Measurements from ENCODE around the gene TDP1.
A peak's percentile ranks its signal among the peaks of the same experiment; 100 is the strongest.
"Not testable (repeated sequence)": the region's sequence is repeated elsewhere in the genome, so short reads cannot be mapped to it uniquely, and the experiment has no call there.

The TDP1 gene

DNA sequence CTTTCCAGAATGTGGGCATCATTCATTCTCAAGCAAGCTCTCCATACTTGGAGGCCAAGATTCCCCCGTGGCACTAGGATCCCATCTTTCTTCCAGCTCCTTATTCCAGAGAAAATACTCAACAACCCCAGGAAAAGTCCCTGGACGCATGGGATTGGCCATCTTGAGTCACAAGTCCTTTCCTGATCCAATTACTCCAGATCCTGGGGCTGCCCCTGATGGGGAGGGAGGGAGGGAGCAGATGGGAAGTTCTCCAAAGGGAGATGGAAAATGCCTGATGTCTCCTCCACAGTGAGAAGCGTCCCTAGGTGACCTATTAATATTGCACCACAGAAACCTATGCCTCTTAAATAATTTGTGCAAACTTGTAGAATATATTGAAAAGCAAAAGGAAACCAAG, 93.7 kb downstream of the TDP1 start:
- no peak for DNase-seq (ENCODE audit: low read depth in 2 of 2)

DNA sequence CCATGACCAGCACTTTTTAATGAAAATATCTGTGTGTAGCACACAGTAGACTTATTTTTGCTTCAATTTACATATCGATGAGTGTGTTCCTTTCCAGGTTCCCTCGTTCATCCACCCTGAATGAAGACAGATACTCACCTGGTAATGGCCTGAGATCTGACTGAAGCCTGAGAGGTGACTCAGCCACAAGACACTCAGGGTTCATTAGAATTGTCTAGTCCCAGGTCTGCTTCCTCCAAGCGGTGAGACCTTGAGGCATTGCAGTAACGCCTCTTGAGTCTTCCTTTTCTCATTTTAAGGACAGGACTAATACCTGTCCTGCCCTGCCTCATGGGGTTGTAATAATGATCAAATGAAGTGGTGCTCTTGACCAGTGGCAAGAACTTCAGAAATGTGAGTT, 94.5 kb downstream of the TDP1 start:
- DNase-seq (ENCODE audit: low read depth in 2 of 2): no peak

- no peak for DNase-seq (ENCODE audit: low read depth in 2 of 2)
Measured at GRCh38 chr14:90053044-90053443, 97.3 kb downstream of the TDP1 start.

DNA sequence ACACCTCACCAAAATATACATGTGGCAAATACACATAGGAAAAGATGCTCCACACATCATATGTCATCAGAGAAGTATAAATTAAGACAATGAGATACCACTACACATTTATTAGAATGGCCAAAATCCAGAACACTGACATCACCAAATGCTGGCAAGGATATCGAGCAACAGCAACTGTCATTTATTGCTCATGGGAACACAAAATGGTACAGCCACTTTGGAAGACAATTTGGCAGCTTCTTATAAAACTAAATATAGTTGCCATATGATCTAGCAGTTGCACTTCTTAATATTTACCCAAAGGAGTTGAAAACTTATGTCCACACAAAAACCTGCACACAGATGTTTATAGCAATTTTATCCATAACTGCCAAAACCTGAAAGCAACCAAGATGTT, 99.1 kb downstream of the TDP1 start:
- DNase-seq (ENCODE audit: low read depth in 2 of 2): no peak

DNA sequence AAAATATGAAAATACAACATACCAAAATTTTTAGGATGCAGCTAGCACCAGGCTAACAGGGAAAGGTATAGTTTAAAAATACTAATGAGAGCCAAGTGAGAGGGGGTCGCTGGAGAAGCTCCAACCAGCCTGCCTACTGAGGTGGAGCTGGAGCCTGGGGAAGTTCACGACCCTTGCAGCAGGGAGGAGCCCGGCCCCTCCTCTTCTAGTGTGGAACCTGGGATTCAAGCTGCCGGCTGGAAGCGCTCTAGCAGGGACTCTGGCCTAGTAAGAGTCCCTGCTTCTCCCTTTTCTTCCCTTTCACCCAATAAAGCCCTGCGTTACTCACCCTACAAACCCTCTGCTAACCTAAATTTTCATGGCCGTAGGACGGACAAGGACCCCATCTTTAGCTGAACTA, 101.1 kb downstream of the TDP1 start:
- no peak for DNase-seq (ENCODE audit: low read depth in 2 of 2)

DNA sequence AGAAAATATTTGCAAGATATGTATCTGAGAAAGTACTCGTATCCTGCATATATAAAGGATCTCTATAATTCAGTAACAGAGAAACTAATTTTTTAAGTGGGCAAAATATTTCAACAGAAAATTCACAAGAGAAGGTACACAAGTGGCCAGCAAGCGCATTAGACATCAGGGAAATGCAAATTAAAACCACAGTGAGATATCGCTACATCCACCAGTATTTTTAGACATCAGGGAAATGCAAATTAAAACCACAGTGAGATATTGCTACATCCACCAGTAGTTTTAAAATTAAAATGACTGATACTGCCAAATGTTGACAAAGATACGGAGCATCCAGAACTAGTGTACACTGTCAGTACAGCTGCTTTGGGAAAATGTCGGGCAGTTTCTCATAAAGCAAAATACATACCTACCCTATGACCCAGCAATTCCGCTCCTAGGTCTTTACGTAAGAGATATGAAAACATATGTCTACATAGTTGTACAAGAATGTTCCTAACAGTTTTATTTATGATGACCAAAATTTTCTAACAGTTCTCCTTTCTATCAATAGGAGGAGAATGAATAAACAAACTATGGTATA, 103.2 kb downstream of the TDP1 start:
- no peak for DNase-seq (ENCODE audit: low read depth in 2 of 2)

- peak in 1 of 2 donors; percentile 30 for DNase-seq (ENCODE audit: low read depth in 2 of 2)
Measured at GRCh38 chr14:90060312-90060964, 104.7 kb downstream of the TDP1 start.

DNA sequence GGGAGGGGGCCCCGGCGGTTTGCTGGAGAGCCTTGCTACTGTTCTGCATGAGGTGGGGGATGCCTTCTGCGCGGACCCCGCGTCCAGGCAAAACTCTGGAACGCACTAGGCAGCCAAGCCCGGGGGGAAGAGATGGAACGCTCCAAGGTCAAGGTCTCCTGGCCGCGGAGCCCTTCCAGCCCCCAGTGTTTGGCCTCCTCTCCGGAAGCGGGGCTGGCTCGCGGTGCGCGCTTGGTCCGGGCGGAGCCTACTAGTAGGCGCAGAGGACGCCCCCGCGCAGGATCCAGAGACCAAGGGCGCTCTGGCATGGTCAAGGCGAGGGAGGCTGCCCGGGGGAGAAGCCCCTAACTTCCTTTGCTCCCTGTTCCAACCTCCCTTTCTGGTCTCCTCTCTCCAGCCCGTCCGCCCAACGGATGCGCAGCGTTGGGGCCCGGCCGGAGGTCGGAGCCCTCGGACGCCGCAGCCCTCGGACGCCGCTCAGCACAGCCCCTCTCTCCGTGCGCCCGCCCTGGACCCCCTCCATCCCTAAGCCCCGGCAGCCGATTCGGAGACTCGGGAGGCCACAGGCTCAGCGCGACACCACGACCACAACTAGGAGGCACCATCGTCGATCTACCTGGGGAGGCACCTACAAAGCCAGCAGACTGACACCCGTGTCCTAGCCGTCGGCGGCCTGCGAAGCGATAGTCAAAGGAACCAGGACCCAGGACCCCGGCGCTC, 105.4 kb downstream of the TDP1 start:
- no peak for DNase-seq (ENCODE audit: low read depth in 2 of 2)

GRCh38 chr14:90061685-90062126, 106.0 kb downstream of the TDP1 start, which contains the start of gene KCNK13:
KCNK13 (plus strand) TSS chr14:90061994; CDS start chr14:90062206, 212 bp downstream.
- DNase-seq (ENCODE audit: low read depth in 2 of 2): no peak

- DNase-seq (ENCODE audit: low read depth in 2 of 2): no peak
Measured at GRCh38 chr14:90062127-90062794, 106.5 kb downstream of the TDP1 start.

DNA sequence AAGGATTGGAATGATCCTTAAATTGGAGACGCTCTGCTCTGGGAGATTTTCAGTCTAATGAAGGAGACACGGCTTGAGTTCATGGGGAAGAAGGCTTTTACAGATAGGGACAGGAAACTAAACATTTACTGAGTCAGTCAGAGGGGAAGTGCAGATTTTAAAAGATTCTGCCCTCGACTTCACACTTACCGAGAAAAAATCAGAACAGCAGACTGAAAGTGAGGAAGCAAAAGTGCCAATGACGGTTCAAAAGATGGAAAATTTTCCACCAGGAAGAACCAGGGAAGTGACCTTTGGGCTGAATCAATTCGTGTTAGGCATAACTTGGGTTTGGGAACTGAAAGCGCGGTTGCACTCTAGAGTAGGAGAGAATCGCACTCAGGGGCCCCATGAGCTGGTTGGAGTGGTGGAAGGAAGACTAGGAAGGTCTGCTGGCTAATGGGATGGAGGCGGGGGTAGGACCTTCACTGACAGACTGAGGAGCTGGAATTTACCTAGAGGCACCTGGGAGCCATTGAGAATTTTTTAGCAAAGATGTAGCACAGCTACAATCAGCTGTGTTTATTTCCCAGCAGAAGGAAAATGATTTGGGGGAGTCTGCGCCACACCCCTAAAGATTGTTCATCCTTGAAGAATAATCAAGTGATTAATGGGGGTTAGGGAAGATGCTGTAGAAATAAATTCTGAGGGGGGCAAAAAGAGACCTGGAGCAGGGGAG, 107.3 kb downstream of the TDP1 start:
- no peak for DNase-seq (ENCODE audit: low read depth in 2 of 2)

DNA sequence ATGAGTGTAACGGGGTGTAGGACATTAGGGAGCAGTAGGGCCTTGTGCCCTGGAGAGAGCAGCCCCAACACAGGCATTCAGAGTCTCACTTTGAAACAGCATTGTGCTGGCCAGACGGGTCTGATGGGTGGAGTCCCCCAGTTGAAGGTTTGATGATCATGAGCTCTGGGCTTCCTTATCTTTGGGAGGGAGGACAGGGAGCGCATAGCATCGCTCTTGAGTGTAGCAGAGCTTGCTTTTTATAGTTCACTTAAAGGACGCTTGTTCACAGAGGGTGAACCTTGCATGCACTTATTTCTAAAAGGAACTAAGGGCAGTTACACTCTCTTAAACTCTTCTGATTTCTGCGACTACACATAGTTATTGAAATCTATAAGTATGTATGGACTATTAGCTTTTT, 116.6 kb downstream of the TDP1 start:
- no peak for DNase-seq (ENCODE audit: low read depth in 2 of 2)

DNA sequence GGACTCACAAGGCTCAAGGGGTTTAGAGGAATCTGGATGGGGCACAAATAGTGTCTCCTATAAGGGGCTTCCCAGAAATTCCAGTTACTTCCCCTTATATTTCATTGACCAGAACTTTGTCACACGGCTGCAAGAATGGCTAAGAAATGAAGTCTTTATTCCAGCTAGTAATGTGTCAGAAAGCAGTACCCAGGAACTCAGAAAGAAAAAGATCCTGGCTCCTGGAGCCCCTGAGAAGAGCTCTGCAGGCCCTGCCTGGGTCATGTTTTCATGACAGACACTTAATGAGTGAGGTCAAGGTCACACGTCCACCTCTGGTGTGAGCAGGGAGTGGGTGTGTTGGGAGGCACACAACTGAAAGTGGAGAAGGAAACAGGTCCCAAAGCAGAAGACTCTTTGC, 123.8 kb downstream of the TDP1 start:
- DNase-seq (ENCODE audit: low read depth in 2 of 2): no peak

- no peak for DNase-seq (ENCODE audit: low read depth in 2 of 2)
Measured at GRCh38 chr14:90087433-90087832, 131.7 kb downstream of the TDP1 start.

DNA sequence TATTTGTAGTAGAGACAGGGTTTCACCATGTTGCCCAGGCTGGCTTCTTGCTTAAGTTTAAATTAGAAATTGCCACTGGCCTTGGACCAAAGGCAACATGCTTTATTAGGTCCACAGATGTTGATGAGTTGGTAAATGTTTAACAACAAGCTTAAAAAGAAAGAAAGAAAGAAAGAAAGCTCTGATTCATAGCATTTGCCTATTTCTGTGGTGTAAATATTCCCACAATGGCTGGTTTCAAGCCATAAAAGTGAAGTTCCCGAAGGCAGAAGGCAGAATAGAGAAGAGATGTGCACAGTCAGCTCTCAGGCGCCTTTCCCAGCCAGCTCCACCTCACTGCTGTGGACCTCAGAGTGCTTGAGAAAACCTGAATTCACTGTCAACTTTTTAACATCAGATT, 132.4 kb downstream of the TDP1 start:
- DNase-seq (ENCODE audit: low read depth in 2 of 2): no peak

DNA sequence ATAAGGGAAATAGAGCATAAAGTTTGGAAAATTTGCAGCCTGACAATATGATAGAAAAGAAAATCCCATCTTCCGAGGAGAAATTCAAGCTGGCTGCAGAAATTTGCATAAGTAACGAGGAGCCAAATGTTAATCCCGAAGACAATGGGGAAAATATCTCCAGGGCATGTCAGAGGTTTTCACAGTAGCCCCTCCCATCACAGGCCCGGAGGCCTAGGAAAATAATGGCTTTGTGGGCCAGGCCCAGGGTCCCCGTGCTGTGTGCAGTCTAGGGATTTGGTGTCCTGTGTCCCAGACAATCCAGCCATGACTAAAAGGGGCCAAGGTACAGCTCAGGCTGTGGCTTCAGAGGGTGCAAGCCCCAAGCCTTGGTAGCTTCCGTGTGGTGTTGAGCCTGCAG, 133.8 kb downstream of the TDP1 start:
- not testable (repeated sequence) for DNase-seq (ENCODE audit: low read depth in 2 of 2)

GRCh38 chr14:90091393-90091792, 135.7 kb downstream of the TDP1 start:
- no peak for DNase-seq (ENCODE audit: low read depth in 2 of 2)

- DNase-seq (ENCODE audit: low read depth in 2 of 2): no peak
Measured at GRCh38 chr14:90093942-90094595, 138.3 kb downstream of the TDP1 start.

Data from stimulated activated CD4-positive, alpha-beta T cell treated with anti-CD3 and anti-CD28 coated beads, Interleukin-1b, Interleukin-23, amount 100 ng/mL, for 1 hour (primary cell).